Vagina (tissue), 2 donors: Measurements from ENCODE around the gene LDHAL6A.

ENCODE experiments used
- CTCF ChIP-seq, 3 experiments: fragments of 450-650 bp in 2 of 3; fragments of 200-600 bp in 1 of 3; sonication (generic) in 1 of 3; IDR thresholded peaks; one replicate each; pipeline ENCODE4 v1.5.1; 2017 to 2019; ENCODE audit warnings: antibody characterized with exemption in 3 of 3, mild to moderate bottlenecking in 2 of 3, moderate library complexity in 2 of 3
- POLR2A ChIP-seq, 2 donors: fragments of 450-650 bp; IDR thresholded peaks; one replicate each; pipeline ENCODE4 v1.6.1; 2017; ENCODE audit warnings: antibody characterized with exemption in 2 of 2, mild to moderate bottlenecking in 2 of 2, moderate library complexity in 2 of 2
- POLR2AphosphoS5 ChIP-seq, 2 donors: sonication (generic); formaldehyde crosslinking; IDR thresholded peaks; one replicate each; pipeline ENCODE4 v1.9.0; 2017; ENCODE audit warnings: antibody characterized with exemption in 2 of 2, mild to moderate bottlenecking in 2 of 2, low read depth in 1 of 2; ENCODE audit not compliant: insufficient read depth in 1 of 2

- TF ChIP-seq POLR2AphosphoS5 (IDR thresholded peaks at IDR 0.05; ENCODE audit: insufficient read depth in 1 of 2, low read depth in 1 of 2) = no peak
- no peak for TF ChIP-seq CTCF (IDR thresholded peaks at IDR 0.05)
- TF ChIP-seq POLR2A (IDR thresholded peaks at IDR 0.05) = no peak
Measured at GRCh38 chr11:18522388-18522787, 66.7 kb downstream of the LDHAL6A start.
